Endothelial cell of umbilical vein (primary cell): Measurements from ENCODE around the gene DLL3. TPM values are rescaled to one million over a fixed set of nuclear protein-coding genes. Genes with fewer than 3 reads are reported as not detected.

Source experiments
- BruUV-seq: library from RNA; stranded (reverse); fragments of 400-500 nt; replicated peaks from 2 replicates; lab custom pipeline; 2021; lab: Mats Ljungman, UMichigan
- CTCF ChIA-PET: fragments of 300-600, 350-600 bp; sonication (Branson Sonifier 250); formaldehyde crosslinking; loops from one replicate; lab custom pipeline; 2021; ENCODE audit warnings: antibody characterized with exemption, inconsistent platforms; lab: Charles Lee
- POLR2A ChIA-PET: fragments of 300-600, 350-600 bp; sonication (Branson Sonifier 250); formaldehyde crosslinking; loops from one replicate; lab custom pipeline; 2021; ENCODE audit warnings: antibody characterized with exemption, inconsistent platforms; lab: Charles Lee
- DNase-seq: peaks from one replicate; pipeline ENCODE4 v3.0.0-alpha.2; 2011; ENCODE audit warnings: low read depth, low spot score
- FAIRE-seq: peaks from 2 replicates; lab custom pipeline; 2011; peaks lifted over from hg19 to GRCh38; lab: Jason Lieb, UNC
- H2AFZ ChIP-seq: 2 replicates; pipeline ENCODE4 v1.6.0; 2012; ENCODE audit warnings: low read depth, low read length, control low read depth, inconsistent platforms
- H3K27ac ChIP-seq: 2 replicates; pipeline ENCODE4 v1.5.1; 2011; ENCODE audit warnings: low read depth, mild to moderate bottlenecking, control low read depth, low read length, moderate library complexity; ENCODE audit not compliant: insufficient read depth
- H3K27me3 ChIP-seq, 2 experiments: 2 replicates each; pipeline versions ENCODE4 v1.6.0 to v1.6.1; 2011; ENCODE audit warnings: low read length in 2 of 2, mixed read lengths in 1 of 2; ENCODE audit not compliant: control insufficient read depth in 2 of 2, insufficient read depth in 2 of 2
- H3K36me3 ChIP-seq, 2 experiments: 2 replicates in 1 of 2; 3 replicates in 1 of 2; pipeline ENCODE4 v1.5.1; 2011; ENCODE audit warnings: low read length in 2 of 2, mild to moderate bottlenecking in 1 of 2, moderate library complexity in 1 of 2; ENCODE audit not compliant: control insufficient read depth in 2 of 2, insufficient read depth in 2 of 2; ENCODE audit errors: extremely low read depth in 1 of 2
- H3K4me1 ChIP-seq: 3 replicates; pipeline ENCODE4 v1.5.1; 2011; ENCODE audit warnings: mild to moderate bottlenecking, low read length; ENCODE audit not compliant: control insufficient read depth, insufficient read depth; ENCODE audit errors: extremely low read depth
- H3K4me2 ChIP-seq: 2 replicates; pipeline ENCODE4 v1.6.1; 2011; ENCODE audit warnings: low read length, control low read depth, mixed read lengths; ENCODE audit not compliant: insufficient read depth
- H3K4me3 ChIP-seq, 3 experiments: fragments of 200-600 bp in 1 of 3; sonication (generic), shearing (Covaris generic) in 1 of 3; replicated peaks in 1 of 3; 2 replicates each; pipeline ENCODE4 v1.5.1; 2011 to 2016; ENCODE audit warnings: control low read depth in 3 of 3, low read length in 3 of 3, mild to moderate bottlenecking in 2 of 3, inconsistent platforms in 1 of 3, low read depth in 1 of 3, moderate library complexity in 1 of 3; ENCODE audit not compliant: insufficient read depth in 1 of 3
- H3K79me2 ChIP-seq: 2 replicates; pipeline ENCODE4 v1.6.0; 2012; ENCODE audit warnings: low read length, inconsistent platforms; ENCODE audit not compliant: control insufficient read depth, insufficient read depth
- H3K9ac ChIP-seq: replicated peaks from 2 replicates; pipeline ENCODE3; 2011; ENCODE audit warnings: low read length, control low read depth; ENCODE audit not compliant: insufficient read depth; ENCODE audit errors: extremely low read depth
- H3K9me1 ChIP-seq: replicated peaks from 3 replicates; pipeline ENCODE4 v1.6.0; 2011; ENCODE audit warnings: mild to moderate bottlenecking, low read length; ENCODE audit not compliant: control insufficient read depth, insufficient read depth; ENCODE audit errors: extremely low read depth
- H3K9me3 ChIP-seq: replicated peaks from 2 replicates; pipeline ENCODE4 v1.5.1; 2012; ENCODE audit warnings: low read length, inconsistent platforms; ENCODE audit not compliant: control insufficient read depth, insufficient read depth
- H4K20me1 ChIP-seq: replicated peaks from 2 replicates; pipeline ENCODE3; 2011; ENCODE audit warnings: mild to moderate bottlenecking, low read length; ENCODE audit not compliant: control insufficient read depth, insufficient read depth; ENCODE audit errors: extremely low read depth
- EZH2 ChIP-seq: IDR thresholded peaks from 2 replicates; pipeline ENCODE4 v1.6.1; 2012; ENCODE audit warnings: borderline replicate concordance, low read depth, mild to moderate bottlenecking, moderate library complexity, low read length, inconsistent platforms; ENCODE audit not compliant: severe bottlenecking
- FOS ChIP-seq: IDR thresholded peaks from 2 replicates; pipeline ENCODE4 v1.6.1; 2011; ENCODE audit warnings: mild to moderate bottlenecking, low read length, moderate library complexity, borderline replicate concordance; ENCODE audit not compliant: insufficient read depth
- GATA2 ChIP-seq: IDR thresholded peaks from 2 replicates; pipeline ENCODE4 v1.7.0; 2011; ENCODE audit warnings: low read depth, mild to moderate bottlenecking, moderate library complexity, mixed read lengths, low read length; ENCODE audit not compliant: insufficient read length, insufficient read depth
- JUN ChIP-seq: IDR thresholded peaks from 2 replicates; pipeline ENCODE4 v1.6.1; 2011; ENCODE audit warnings: borderline replicate concordance, low read depth; ENCODE audit not compliant: insufficient read length, insufficient read depth
- MYC ChIP-seq: IDR thresholded peaks from one replicate; pipeline ENCODE4 v1.6.1; 2011; ENCODE audit warnings: mild to moderate bottlenecking, low read depth, low read length
- POLR2A ChIP-seq: IDR thresholded peaks from 2 replicates; pipeline ENCODE4 v1.6.1; 2012; ENCODE audit warnings: low read depth, mild to moderate bottlenecking, control low read depth, low read length
- POLR2AphosphoS5 ChIP-seq: IDR thresholded peaks from 2 replicates; pipeline ENCODE4 v1.6.1; 2012; ENCODE audit warnings: low read depth, mild to moderate bottlenecking, control low read depth, low read length, moderate library complexity; ENCODE audit not compliant: insufficient read depth
- dilution Hi-C: fragments of 300-500 bp; cut with MboI; formaldehyde crosslinking; loops from one replicate; pipeline ENCODE4 v1.15.0; 2019; ENCODE audit warnings: low sequenced_read_pairs; ENCODE audit not compliant: extremely low pct_ligation_motif_present
- intact Hi-C: fragments of 100-400 bp; cut with micrococcal nuclease; formaldehyde crosslinking; loops from one replicate; pipeline ENCODE4 v1.10.0; 2022
- polyA plus RNA-seq, 4 experiments: library from polyadenylated mRNA; depleted of rRNA in 3 of 4; stranded (reverse) in 3 of 4; unstranded in 1 of 4; fragments of >200 nt; gene quantifications; 2 replicates each; pipeline versions ENCODE4 v1.2.1 to v1.2.3, GENCODE V29; 2011 to 2012; ENCODE audit warnings: missing spikeins in 1 of 4
- total RNA-seq: library from RNA; stranded (reverse); gene quantifications from 2 replicates; pipeline ENCODE4 v1.2.3, GENCODE V29; 2021
- TF ChIP-seq, protein P1 (sequence below): IDR thresholded peaks from 2 replicates; pipeline ENCODE4 v1.6.1; 2011; ENCODE audit not compliant: insufficient read depth, insufficient read length
- TF ChIP-seq, protein P2 (sequence below), 2 donors: IDR thresholded peaks; 1 replicate in 1 of 2; 2 replicates in 1 of 2; pipeline ENCODE4 v1.5.1; 2011; ENCODE audit warnings: low read length in 2 of 2, mild to moderate bottlenecking in 2 of 2, moderate library complexity in 2 of 2, control low read depth in 1 of 2, inconsistent platforms in 1 of 2, low read depth in 1 of 2; ENCODE audit not compliant: insufficient read depth in 1 of 2; ENCODE audit errors: extremely low read depth in 1 of 2

Gene DLL3
- total and polyA plus RNA-seq, 2 donors (not counting 3 experiments of a cell fraction or from before 2014, with no cell fraction given): 0.40 to 0.73 TPM

DNA sequence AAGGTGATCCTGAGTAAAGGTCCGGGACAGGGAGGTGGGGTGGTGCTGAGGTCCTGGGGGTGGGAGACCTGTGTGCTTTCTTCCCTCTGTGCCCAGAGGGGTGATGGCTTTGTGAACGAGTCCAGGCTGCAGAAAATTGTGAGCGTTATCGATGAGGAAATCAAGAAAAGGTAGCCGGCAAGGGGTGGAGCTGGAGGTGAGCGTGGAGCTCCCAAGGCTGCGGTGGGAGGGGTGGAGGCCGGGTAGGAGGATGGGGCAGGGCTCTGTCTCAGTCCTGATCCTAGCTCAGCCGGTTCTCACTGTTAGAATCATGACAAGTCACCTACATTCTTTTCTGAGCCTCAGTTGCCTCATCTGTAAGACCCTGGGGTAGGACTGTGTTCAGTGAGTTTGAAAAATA lies 20.2 kb downstream of the DLL3 start:
- dilution Hi-C loops: no loop called here
- Histone ChIP-seq H3K9ac (no peak overlapping the region), H4K20me1 (no peaks in the 10 kb centered on the region), H3K4me3 (no peak overlapping the region), H3K36me3 (no peaks in the 10 kb centered on the region), H3K27me3 (peaks cover 33 to 38% of the 10 kb centered on the region in 2 experiments), H3K9me1 (no peaks in the 10 kb centered on the region), H3K27ac (no peak overlapping the region), H3K9me3 (no peaks in the 10 kb centered on the region), H2AFZ (no peak overlapping the region), H3K4me2 (no peak overlapping the region), H3K4me1 (no peaks in the 10 kb centered on the region), H3K79me2 (no peaks in the 10 kb centered on the region)
- no peak for TF ChIP-seq JUN
- TF ChIP-seq EZH2: no peak
- TF ChIP-seq GATA2: no peak
- TF ChIP-seq POLR2AphosphoS5: no peak
- TF ChIP-seq, protein P1, sequence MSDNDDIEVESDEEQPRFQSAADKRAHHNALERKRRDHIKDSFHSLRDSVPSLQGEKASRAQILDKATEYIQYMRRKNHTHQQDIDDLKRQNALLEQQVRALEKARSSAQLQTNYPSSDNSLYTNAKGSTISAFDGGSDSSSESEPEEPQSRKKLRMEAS: no peak
- no peak for TF ChIP-seq POLR2A
- no peak for TF ChIP-seq FOS
- TF ChIP-seq, protein P2, sequence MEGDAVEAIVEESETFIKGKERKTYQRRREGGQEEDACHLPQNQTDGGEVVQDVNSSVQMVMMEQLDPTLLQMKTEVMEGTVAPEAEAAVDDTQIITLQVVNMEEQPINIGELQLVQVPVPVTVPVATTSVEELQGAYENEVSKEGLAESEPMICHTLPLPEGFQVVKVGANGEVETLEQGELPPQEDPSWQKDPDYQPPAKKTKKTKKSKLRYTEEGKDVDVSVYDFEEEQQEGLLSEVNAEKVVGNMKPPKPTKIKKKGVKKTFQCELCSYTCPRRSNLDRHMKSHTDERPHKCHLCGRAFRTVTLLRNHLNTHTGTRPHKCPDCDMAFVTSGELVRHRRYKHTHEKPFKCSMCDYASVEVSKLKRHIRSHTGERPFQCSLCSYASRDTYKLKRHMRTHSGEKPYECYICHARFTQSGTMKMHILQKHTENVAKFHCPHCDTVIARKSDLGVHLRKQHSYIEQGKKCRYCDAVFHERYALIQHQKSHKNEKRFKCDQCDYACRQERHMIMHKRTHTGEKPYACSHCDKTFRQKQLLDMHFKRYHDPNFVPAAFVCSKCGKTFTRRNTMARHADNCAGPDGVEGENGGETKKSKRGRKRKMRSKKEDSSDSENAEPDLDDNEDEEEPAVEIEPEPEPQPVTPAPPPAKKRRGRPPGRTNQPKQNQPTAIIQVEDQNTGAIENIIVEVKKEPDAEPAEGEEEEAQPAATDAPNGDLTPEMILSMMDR (IDR thresholded peaks at IDR 0.05; ENCODE audit: extremely low read depth in 1 of 2, insufficient read depth in 1 of 2, low read depth in 1 of 2, low read length in 2 of 2): no peak
- no peak for TF ChIP-seq MYC
- no TSS peak for BruUV-seq
- DNase-seq (no peak), FAIRE-seq (no peak)
- intact Hi-C loops: no loop called here
- ChIA-PET POLR2A (interaction anchor here (0.6 kb wide), 1 partner anchor 57 kb away, joined by 4 read pairs; no protein-coding TSS in a partner anchor), CTCF (interaction anchor here (1.2 to 1.8 kb wide), 3 partner anchors 13 to 16 kb away, joined by 3 to 7 read pairs (median 4); partner anchors contain the start of gene EID2B)
